Transverse colon (tissue), 4 donors: ENCODE data around the gene TSG101. TPM values are rescaled to one million over a fixed set of nuclear protein-coding genes. Genes with fewer than 3 reads are reported as not detected.
A peak's percentile ranks its signal among the peaks of the same experiment; 100 is the strongest.

Source experiments
- DNase-seq: peaks from one replicate; pipeline ENCODE4 v3.0.0-alpha.2; 2019
- H3K27ac ChIP-seq, 4 donors: fragments of 200-600 bp; sonication (generic); 2 replicates each; pipeline ENCODE4 v1.5.1; 2016 to 2018; ENCODE audit warnings: inconsistent platforms in 4 of 4
- H3K27me3 ChIP-seq: fragments of 200-600 bp; sonication (generic); 2 replicates; pipeline ENCODE4 v1.5.1; 2017; ENCODE audit warnings: inconsistent platforms
- H3K36me3 ChIP-seq, 4 donors: fragments of 200-600 bp; sonication (generic); 2 replicates each; pipeline ENCODE4 v1.5.1; 2017 to 2019; ENCODE audit warnings: inconsistent platforms in 4 of 4
- H3K4me1 ChIP-seq, 4 donors: fragments of 200-600 bp; sonication (generic); 2 replicates each; pipeline ENCODE4 v1.5.1; 2017 to 2020; ENCODE audit warnings: inconsistent platforms in 4 of 4
- H3K4me3 ChIP-seq, 4 donors: fragments of 200-600 bp; sonication (generic); 1 replicate in 1 of 4; 2 replicates in 3 of 4; pipeline versions ENCODE4 v1.5.1 to v1.6.1; 2017 to 2019; ENCODE audit warnings: inconsistent platforms in 4 of 4
- H3K9me3 ChIP-seq, 2 donors: fragments of 200-600 bp; sonication (generic); 2 replicates each; pipeline ENCODE4 v1.5.1; 2017 to 2019; ENCODE audit warnings: inconsistent platforms in 2 of 2
- CTCF ChIP-seq, 5 experiments: fragments of 200-600 bp in 3 of 5; fragments of 450-650 bp in 2 of 5; sonication (generic) in 3 of 5; IDR thresholded peaks; 1 replicate in 2 of 5; 2 replicates in 3 of 5; pipeline ENCODE4 v1.5.1; 2016 to 2017; ENCODE audit warnings: antibody characterized with exemption in 5 of 5, inconsistent platforms in 3 of 5, mild to moderate bottlenecking in 2 of 5, moderate library complexity in 1 of 5
- EP300 ChIP-seq: sonication (generic); formaldehyde crosslinking; IDR thresholded peaks from one replicate; pipeline ENCODE4 v1.6.1; 2017; ENCODE audit warnings: antibody characterized with exemption, low read depth
- POLR2A ChIP-seq: fragments of 450-650 bp; IDR thresholded peaks from one replicate; pipeline ENCODE4 v1.6.1; 2016; ENCODE audit warnings: antibody characterized with exemption, mild to moderate bottlenecking, moderate library complexity
- POLR2AphosphoS5 ChIP-seq, 3 donors: sonication (generic); formaldehyde crosslinking; IDR thresholded peaks; one replicate each; pipeline ENCODE4 v1.6.1; 2016; ENCODE audit warnings: antibody characterized with exemption in 3 of 3
- WGBS, 2 donors: methylation state at CpG; one replicate each; pipeline ENCODE4 v1.1.5; 2018; ENCODE audit warnings: low coverage in 1 of 2; 5-methylcytosine and 5-hydroxymethylcytosine counted together
- in situ Hi-C, 4 donors: fragments of 200-750 bp; cut with MboI; loops; one replicate each; pipeline versions ENCODE4 v1.15.0 to v1.15.1; 2017; ENCODE audit warnings: low sequenced_read_pairs in 3 of 4, low pct_ligation_motif_present in 1 of 4, low pct_unique_long_range_greater_than_20kb in 1 of 4
- intact Hi-C: fragments of 100-400 bp; cut with DNase I; formaldehyde crosslinking; loops from one replicate; pipeline ENCODE4 v1.15.1; 2023; ENCODE audit warnings: low total_unique reads
- total RNA-seq, 4 donors: library from RNA; depleted of rRNA; stranded (reverse); fragments of >200 nt; gene quantifications; one replicate each; pipeline ENCODE4 v1.1.0, GENCODE V29; 2016

The TSG101 gene
- total RNA-seq, 4 donors from 2014 or later, result 32.2 to 95.8 (median 81.2) TPM

- 51 to 55% methylated on average over 1 of the region's 1 CpG for WGBS, 2 donors
- in situ Hi-C loops, result loop anchor here in 2 of 4 donors (25.0 kb wide), 2 partner anchors 101 to 201 kb away; partner anchors contain the start of genes IGSF22 (in 1 of the 2) and SPTY2D1 (in 1 of the 2)
- H3K27me3 ChIP-seq, result no peaks in the 10 kb centered on the region
These were observed 9.5 kb upstream of the TSG101 start for GRCh38 chr11:18536209-18536608.

GRCh38 chr11:18534245-18534644 lies 7.5 kb upstream of the TSG101 start:
- Histone ChIP-seq H3K27ac (no peak overlapping the region), H3K27me3 (no peaks in the 10 kb centered on the region), H3K36me3 (peaks cover 0 to 12% (median 0%) of the 10 kb centered on the region in 4 donors), H3K9me3 (no peaks in the 10 kb centered on the region), H3K4me1 (no peaks in the 10 kb centered on the region), H3K4me3 (no peak overlapping the region)
- WGBS, 2 donors, result 82 to 92% methylated on average over 1 of the region's 1 CpG
- DNase-seq, result no peak
- intact Hi-C loops (no loop called here), in situ Hi-C loops (loop anchor here in 2 of 4 donors (25.0 kb wide), 2 partner anchors 103 to 203 kb away; partner anchors contain the start of genes IGSF22 (in 1 of the 2) and SPTY2D1 (in 1 of the 2))
- TF ChIP-seq POLR2AphosphoS5 (IDR thresholded peaks at IDR 0.05), result no peak
- no peak for TF ChIP-seq EP300
- no peak for TF ChIP-seq CTCF (IDR thresholded peaks at IDR 0.05)
- TF ChIP-seq POLR2A, result no peak

More at GRCh38 chr11:18536209-18536608, 9.5 kb upstream of the TSG101 start:
- Histone ChIP-seq H3K9me3 (no peaks in the 10 kb centered on the region), H3K4me3 (no peak overlapping the region), H3K4me1 (no peaks in the 10 kb centered on the region), H3K36me3 (peaks cover 0 to 12% (median 0%) of the 10 kb centered on the region in 4 donors), H3K27ac (no peak overlapping the region)
- intact Hi-C loops, result no loop called here
- TF ChIP-seq CTCF (IDR thresholded peaks at IDR 0.05) (no peak), EP300 (no peak), POLR2AphosphoS5 (IDR thresholded peaks at IDR 0.05) (no peak), POLR2A (no peak)
- no peak for DNase-seq

- Histone ChIP-seq H3K27me3 (no peaks in the 10 kb centered on the region), H3K27ac (no peak overlapping the region), H3K4me3 (no peak overlapping the region), H3K9me3 (no peaks in the 10 kb centered on the region), H3K36me3 (peaks cover 0 to 12% (median 0%) of the 10 kb centered on the region in 4 donors), H3K4me1 (no peaks in the 10 kb centered on the region)
- intact Hi-C loops (no loop called here), in situ Hi-C loops (loop anchor here in 2 of 4 donors (25.0 kb wide), 2 partner anchors 104 to 204 kb away; partner anchors contain the start of genes IGSF22 (in 1 of the 2) and SPTY2D1 (in 1 of the 2))
- WGBS, 2 donors, result 74 to 89% methylated on average over 3 of the region's 3 CpGs
- no peak for DNase-seq
- no peak for TF ChIP-seq CTCF (IDR thresholded peaks at IDR 0.05)
- no peak for TF ChIP-seq EP300
- no peak for TF ChIP-seq POLR2A
- no peak for TF ChIP-seq POLR2AphosphoS5 (IDR thresholded peaks at IDR 0.05)
These were observed 6.6 kb upstream of the TSG101 start for GRCh38 chr11:18533365-18533764.

- peaks cover 0 to 4% (median 0%) of the 10 kb centered on the region in 4 donors for H3K36me3 ChIP-seq
- intact Hi-C loops, result loop anchor here (10.0 kb wide), 1 partner anchor 213 kb away; no protein-coding TSS in a partner anchor
- peak overlapping the region; percentile 91 to 98 (median 94) for H3K27ac ChIP-seq
- WGBS, 2 donors, result 18 to 42% methylated on average over 4 to 5 of the region's 5 CpGs
- no peak for DNase-seq
- H3K4me1 ChIP-seq, result peaks cover 8 to 41% (median 15%) of the 10 kb centered on the region in 4 donors
- H3K27me3 ChIP-seq, result no peaks in the 10 kb centered on the region
- H3K4me3 ChIP-seq, result peak overlapping the region; percentile 66 to 91 (median 77)
- in situ Hi-C loops, result loop anchor here in 3 of 4 donors (10.0 to 25.0 kb wide), 4 partner anchors 110 to 210 kb away; partner anchors contain the start of genes GTF2H1 (in 2 of the 3), HPS5 (in 2 of the 3), LDHA (in 2 of the 3) and IGSF22 (in 1 of the 3)
- H3K9me3 ChIP-seq, result no peaks in the 10 kb centered on the region
- TF ChIP-seq CTCF (IDR thresholded peaks at IDR 0.05), result no peak
- no peak for TF ChIP-seq EP300
- no peak for TF ChIP-seq POLR2A
- TF ChIP-seq POLR2AphosphoS5 (IDR thresholded peaks at IDR 0.05), result no peak
These were observed 770 bp upstream of the TSG101 start for GRCh38 chr11:18527512-18527911.
